GM19467 (cell line): ENCODE measurements around the gene HEATR1.
A peak's percentile ranks its signal among the peaks of the same experiment; 100 is the strongest.
"Not testable (repeated sequence)": the region's sequence is repeated elsewhere in the genome, so short reads cannot be mapped to it uniquely, and the experiment has no call there.

Source experiments
- ATAC-seq: cut with Tn5 transposase; IDR thresholded peaks from one replicate; pipeline ENCODE4 v1.9.1; 2021; ENCODE audit warnings: mild to moderate bottlenecking, moderate library complexity; ENCODE audit not compliant: unreplicated experiment

HEATR1 gene

GRCh38 chr1:236603991-236604904, at the start of gene HEATR1:
Gene HEATR1, minus strand, starts transcription at chr1:236604516. Its CDS starts 421 bp downstream, at chr1:236604095.
- peak; percentile 98 for ATAC-seq

GRCh38 chr1:236645016-236645680, 40.8 kb upstream of the HEATR1 start:
- no peak for ATAC-seq

- ATAC-seq: no peak
Observed at GRCh38 chr1:236642763-236643162, 38.4 kb upstream of the HEATR1 start.

GRCh38 chr1:236639686-236640085, 35.4 kb upstream of the HEATR1 start:
- ATAC-seq: no peak

GRCh38 chr1:236638945-236639344, 34.6 kb upstream of the HEATR1 start:
- ATAC-seq: no peak

- ATAC-seq: no peak
Observed at GRCh38 chr1:236636017-236636416, 31.7 kb upstream of the HEATR1 start.

- no peak for ATAC-seq
Observed at GRCh38 chr1:236627727-236628408, 23.6 kb upstream of the HEATR1 start.

GRCh38 chr1:236623371-236624166, 19.3 kb upstream of the HEATR1 start:
- no peak for ATAC-seq

GRCh38 chr1:236622407-236622806, 18.1 kb upstream of the HEATR1 start:
- no peak for ATAC-seq

GRCh38 chr1:236619398-236619797, 15.1 kb upstream of the HEATR1 start:
- no peak for ATAC-seq

- ATAC-seq: no peak
Observed at GRCh38 chr1:236618507-236618906, 14.2 kb upstream of the HEATR1 start.

- ATAC-seq: no peak
Observed at GRCh38 chr1:236615399-236616148, 11.3 kb upstream of the HEATR1 start.

GRCh38 chr1:236612349-236612748, 8.0 kb upstream of the HEATR1 start:
- ATAC-seq: no peak

- ATAC-seq: no peak
Observed at GRCh38 chr1:236608930-236609726, 4.8 kb upstream of the HEATR1 start.

- not testable (repeated sequence) for ATAC-seq
Observed at GRCh38 chr1:236607597-236607996, 3.3 kb upstream of the HEATR1 start.

- ATAC-seq: no peak
Observed at GRCh38 chr1:236604905-236605806, 840 bp upstream of the HEATR1 start.

- no peak for ATAC-seq
Observed at GRCh38 chr1:236602171-236602570, 2.1 kb downstream of the HEATR1 start.

- ATAC-seq: no peak
Observed at GRCh38 chr1:236590553-236591150, 13.7 kb downstream of the HEATR1 start.
